Mesendoderm (in vitro differentiated cells): Measurements from ENCODE around the gene CCL8.

Experiments used
- DNase-seq: peaks from one replicate; pipeline ENCODE4 v3.0.0; 2013
- H2AK5ac ChIP-seq: 2 replicates; pipeline ENCODE4 v1.6.1; 2013; ENCODE audit warnings: low read length, inconsistent platforms
- H2BK120ac ChIP-seq: 2 replicates; pipeline ENCODE4 v1.6.1; 2013; ENCODE audit warnings: low read depth, mild to moderate bottlenecking, low read length, moderate library complexity, mixed read lengths
- H2BK15ac ChIP-seq: replicated peaks from 2 replicates; pipeline ENCODE4 v1.6.1; 2013; ENCODE audit warnings: low read depth, mild to moderate bottlenecking, moderate library complexity
- H2BK5ac ChIP-seq: 2 replicates; pipeline ENCODE4 v1.6.1; 2013; ENCODE audit warnings: low read length, inconsistent platforms
- H3K18ac ChIP-seq: 2 replicates; pipeline ENCODE4 v1.6.1; 2013; ENCODE audit warnings: mild to moderate bottlenecking, low read length, mixed read lengths
- H3K23ac ChIP-seq: one replicate; pipeline ENCODE4 v1.6.1; 2013; ENCODE audit warnings: low read length
- H3K27ac ChIP-seq: 2 replicates; pipeline ENCODE4 v1.5.1; 2013; ENCODE audit warnings: low read depth, mild to moderate bottlenecking, inconsistent platforms, low read length, moderate library complexity
- H3K27me3 ChIP-seq: 2 replicates; pipeline ENCODE4 v1.6.1; 2013; ENCODE audit warnings: low read length, control low read depth, mild to moderate bottlenecking, inconsistent platforms; ENCODE audit not compliant: insufficient read depth, poor library complexity
- H3K36me3 ChIP-seq: 2 replicates; pipeline ENCODE4 v1.6.1; 2013; ENCODE audit warnings: low read length, inconsistent platforms; ENCODE audit not compliant: control insufficient read depth, insufficient read depth
- H3K4ac ChIP-seq: one replicate; pipeline ENCODE4 v1.6.1; 2013; ENCODE audit warnings: low read depth, mild to moderate bottlenecking, low read length, moderate library complexity
- H3K4me1 ChIP-seq: 2 replicates; pipeline ENCODE4 v1.6.1; 2013; ENCODE audit warnings: low read depth, low read length, inconsistent platforms; ENCODE audit not compliant: control insufficient read depth
- H3K4me2 ChIP-seq: 2 replicates; pipeline ENCODE4 v1.6.1; 2013; ENCODE audit warnings: low read length
- H3K4me3 ChIP-seq: 2 replicates; pipeline ENCODE4 v1.5.1; 2013; ENCODE audit warnings: mild to moderate bottlenecking, low read length
- H3K56ac ChIP-seq: one replicate; pipeline ENCODE4 v1.6.1; 2013; ENCODE audit warnings: low read length
- H3K79me1 ChIP-seq: 2 replicates; pipeline ENCODE4 v1.6.1; 2013; ENCODE audit warnings: low read length, inconsistent platforms
- H3K79me2 ChIP-seq: 2 replicates; pipeline ENCODE4 v1.6.1; 2013; ENCODE audit warnings: mild to moderate bottlenecking, low read length; ENCODE audit not compliant: control insufficient read depth, insufficient read depth
- H3K9ac ChIP-seq: 2 replicates; pipeline ENCODE4 v1.6.1; 2013; ENCODE audit warnings: low read length, inconsistent platforms
- H4K5ac ChIP-seq: one replicate; pipeline ENCODE4 v1.6.1; 2013; ENCODE audit warnings: low read length
- H4K8ac ChIP-seq: one replicate; pipeline ENCODE4 v1.6.1; 2013; ENCODE audit warnings: low read depth, mild to moderate bottlenecking, control low read depth, low read length, moderate library complexity
- WGBS: extraction: QIAGEN DNeasy Blood & Tissue Kit; methylation state at CpG from one replicate; pipeline ENCODE4 v1.1.7; 2013; ENCODE audit warnings: low lambda C conversion rate, missing lambda C conversion rate; ENCODE audit not compliant: insufficient coverage; ENCODE audit errors: extremely low coverage; 5-methylcytosine and 5-hydroxymethylcytosine counted together

Gene CCL8

GRCh38 chr17:34300652-34301370 lies 18.4 kb upstream of the CCL8 start:
- WGBS, result no CpG with 5 or more reads among the region's 3 CpGs
- no peak overlapping the region for H2BK15ac ChIP-seq
- no peaks in the 10 kb centered on the region for H3K27me3 ChIP-seq
- no peak overlapping the region for H3K9ac ChIP-seq
- no peak overlapping the region for H3K18ac ChIP-seq
- H3K79me1 ChIP-seq, result no peaks in the 10 kb centered on the region
- no peaks in the 10 kb centered on the region for H3K79me2 ChIP-seq
- no peak overlapping the region for H3K4me3 ChIP-seq
- no peak overlapping the region for H2BK120ac ChIP-seq
- no peak overlapping the region for H4K8ac ChIP-seq
- peak overlapping the region; percentile 81 for H3K4ac ChIP-seq
- no peak overlapping the region for H2BK5ac ChIP-seq
- DNase-seq, result no peak
- H4K5ac ChIP-seq, result no peak overlapping the region
- no peak overlapping the region for H3K56ac ChIP-seq
- no peak overlapping the region for H3K27ac ChIP-seq
- H3K23ac ChIP-seq, result no peak overlapping the region
- H3K36me3 ChIP-seq, result no peaks in the 10 kb centered on the region
- no peak overlapping the region for H2AK5ac ChIP-seq
- H3K4me2 ChIP-seq, result no peak overlapping the region
- H3K4me1 ChIP-seq, result peaks cover 3% of the 10 kb centered on the region

GRCh38 chr17:34301986-34302385 lies 17.2 kb upstream of the CCL8 start:
- Histone ChIP-seq H3K4me1 (peaks cover 3% of the 10 kb centered on the region), H3K18ac (no peak overlapping the region), H3K27ac (no peak overlapping the region), H4K5ac (no peak overlapping the region), H2BK15ac (no peak overlapping the region), H4K8ac (no peak overlapping the region), H2BK120ac (no peak overlapping the region), H3K4me2 (no peak overlapping the region), H3K56ac (no peak overlapping the region), H3K79me1 (no peaks in the 10 kb centered on the region), H3K23ac (no peak overlapping the region), H3K79me2 (no peaks in the 10 kb centered on the region), H3K9ac (no peak overlapping the region), H3K4ac (no peak overlapping the region), H3K4me3 (no peak overlapping the region), H2BK5ac (no peak overlapping the region), H2AK5ac (no peak overlapping the region), H3K27me3 (no peaks in the 10 kb centered on the region), H3K36me3 (no peaks in the 10 kb centered on the region)
- WGBS, result no CpG with 5 or more reads among the region's 2 CpGs
- DNase-seq, result no peak

GRCh38 chr17:34302636-34303035 lies 16.6 kb upstream of the CCL8 start:
- Histone ChIP-seq H3K36me3 (no peaks in the 10 kb centered on the region), H2BK120ac (no peak overlapping the region)
- no CpG with 5 or more reads among the region's 1 CpG for WGBS

GRCh38 chr17:34303606-34304005 lies 15.6 kb upstream of the CCL8 start:
- no peak overlapping the region for H2BK5ac ChIP-seq
- no peak overlapping the region for H3K18ac ChIP-seq
- H3K56ac ChIP-seq, result no peak overlapping the region
- H3K79me1 ChIP-seq, result no peaks in the 10 kb centered on the region
- H4K8ac ChIP-seq, result no peak overlapping the region
- no peak overlapping the region for H3K4me2 ChIP-seq
- H2BK120ac ChIP-seq, result no peak overlapping the region
- no peak overlapping the region for H2AK5ac ChIP-seq
- no peak overlapping the region for H3K27ac ChIP-seq
- H3K27me3 ChIP-seq, result no peaks in the 10 kb centered on the region
- no peak overlapping the region for H2BK15ac ChIP-seq
- H3K23ac ChIP-seq, result no peak overlapping the region
- peaks cover under 1% of the 10 kb centered on the region for H3K4me1 ChIP-seq
- no peak overlapping the region for H3K4me3 ChIP-seq
- H3K9ac ChIP-seq, result no peak overlapping the region
- H3K79me2 ChIP-seq, result no peaks in the 10 kb centered on the region
- no peak overlapping the region for H4K5ac ChIP-seq
- DNase-seq, result no peak
- no peaks in the 10 kb centered on the region for H3K36me3 ChIP-seq
- no peak overlapping the region for H3K4ac ChIP-seq
- no CpG with 5 or more reads among the region's 2 CpGs for WGBS

More at GRCh38 chr17:34302636-34303035, 16.6 kb upstream of the CCL8 start:
- DNase-seq, result no peak
- Histone ChIP-seq H3K27me3 (no peaks in the 10 kb centered on the region), H2BK5ac (no peak overlapping the region), H3K9ac (no peak overlapping the region), H3K18ac (no peak overlapping the region), H3K4me3 (no peak overlapping the region), H3K79me1 (no peaks in the 10 kb centered on the region), H4K8ac (no peak overlapping the region), H3K27ac (no peak overlapping the region), H3K4ac (no peak overlapping the region), H4K5ac (no peak overlapping the region), H2AK5ac (no peak overlapping the region), H3K79me2 (no peaks in the 10 kb centered on the region), H3K4me1 (peaks cover 3% of the 10 kb centered on the region), H3K4me2 (no peak overlapping the region), H3K23ac (no peak overlapping the region), H2BK15ac (no peak overlapping the region), H3K56ac (no peak overlapping the region)

GRCh38 chr17:34305061-34305460 lies 14.2 kb upstream of the CCL8 start:
- Histone ChIP-seq H3K36me3 (no peaks in the 10 kb centered on the region), H3K23ac (no peak overlapping the region), H2AK5ac (peak overlapping the region; percentile 84), H3K79me1 (no peaks in the 10 kb centered on the region), H4K8ac (no peak overlapping the region), H3K27ac (no peak overlapping the region), H3K4ac (no peak overlapping the region), H3K4me3 (no peak overlapping the region), H3K56ac (no peak overlapping the region), H3K9ac (no peak overlapping the region), H4K5ac (no peak overlapping the region), H2BK5ac (no peak overlapping the region), H3K27me3 (no peaks in the 10 kb centered on the region), H3K4me2 (no peak overlapping the region), H2BK15ac (no peak overlapping the region), H3K4me1 (no peaks in the 10 kb centered on the region), H3K18ac (no peak overlapping the region), H3K79me2 (no peaks in the 10 kb centered on the region), H2BK120ac (no peak overlapping the region)
- no peak for DNase-seq
- WGBS, result no CpG with 5 or more reads among the region's 4 CpGs

- no peak overlapping the region for H4K5ac ChIP-seq
- no peak for DNase-seq
Measured at GRCh38 chr17:34305606-34306005, 13.6 kb upstream of the CCL8 start.

More at GRCh38 chr17:34305606-34306005, 13.6 kb upstream of the CCL8 start:
- Histone ChIP-seq H3K18ac (no peak overlapping the region), H2AK5ac (no peak overlapping the region), H3K9ac (no peak overlapping the region), H3K36me3 (no peaks in the 10 kb centered on the region), H3K79me1 (no peaks in the 10 kb centered on the region), H4K8ac (no peak overlapping the region), H3K56ac (no peak overlapping the region), H3K23ac (no peak overlapping the region), H3K4me3 (no peak overlapping the region), H3K79me2 (no peaks in the 10 kb centered on the region), H2BK120ac (no peak overlapping the region), H3K4me1 (no peaks in the 10 kb centered on the region), H3K27me3 (no peaks in the 10 kb centered on the region), H2BK15ac (no peak overlapping the region), H3K27ac (no peak overlapping the region), H3K4ac (no peak overlapping the region), H2BK5ac (peak overlapping the region; percentile 49), H3K4me2 (no peak overlapping the region)
